Neural progenitor cell (in vitro differentiated cells): ENCODE measurements around the gene MYL12A.

Source experiments
- EZH2 ChIP-seq: fragments of 200-600 bp; sonication (generic); IDR thresholded peaks from 2 replicates; pipeline ENCODE4 v1.6.1; 2017; ENCODE audit warnings: antibody characterized with exemption, mild to moderate bottlenecking, moderate library complexity
- EZH2phosphoT487 ChIP-seq: fragments of 200-600 bp; sonication (generic); IDR thresholded peaks from 2 replicates; pipeline ENCODE4 v1.6.1; 2017; ENCODE audit warnings: antibody characterized with exemption
- TF ChIP-seq, protein P1 (sequence below): fragments of 200-600 bp; sonication (generic); IDR thresholded peaks from 2 replicates; pipeline ENCODE4 v1.5.1; 2017; ENCODE audit warnings: antibody characterized with exemption, mild to moderate bottlenecking

DNA sequence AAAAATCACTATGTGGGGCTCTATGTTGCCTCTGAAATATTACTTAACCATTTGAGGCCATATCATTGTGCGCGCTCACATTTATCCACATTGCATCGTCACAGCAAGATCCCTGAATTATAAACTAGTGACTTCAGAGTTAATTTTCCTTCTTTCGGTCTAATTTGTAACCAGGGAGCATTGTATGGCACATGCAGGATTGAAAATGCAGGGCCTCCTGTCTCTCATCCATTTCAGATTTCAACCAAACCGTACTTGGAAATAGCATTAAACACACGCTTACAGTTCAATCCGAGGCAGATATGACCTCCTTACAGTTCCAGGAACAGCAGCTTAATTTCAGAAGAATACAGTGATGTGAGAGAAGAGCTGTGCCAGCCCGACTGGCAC lies 28.4 kb upstream of the MYL12A start:
- TF ChIP-seq EZH2phosphoT487 (no peak), EZH2 (no peak)
- TF ChIP-seq, protein P1, sequence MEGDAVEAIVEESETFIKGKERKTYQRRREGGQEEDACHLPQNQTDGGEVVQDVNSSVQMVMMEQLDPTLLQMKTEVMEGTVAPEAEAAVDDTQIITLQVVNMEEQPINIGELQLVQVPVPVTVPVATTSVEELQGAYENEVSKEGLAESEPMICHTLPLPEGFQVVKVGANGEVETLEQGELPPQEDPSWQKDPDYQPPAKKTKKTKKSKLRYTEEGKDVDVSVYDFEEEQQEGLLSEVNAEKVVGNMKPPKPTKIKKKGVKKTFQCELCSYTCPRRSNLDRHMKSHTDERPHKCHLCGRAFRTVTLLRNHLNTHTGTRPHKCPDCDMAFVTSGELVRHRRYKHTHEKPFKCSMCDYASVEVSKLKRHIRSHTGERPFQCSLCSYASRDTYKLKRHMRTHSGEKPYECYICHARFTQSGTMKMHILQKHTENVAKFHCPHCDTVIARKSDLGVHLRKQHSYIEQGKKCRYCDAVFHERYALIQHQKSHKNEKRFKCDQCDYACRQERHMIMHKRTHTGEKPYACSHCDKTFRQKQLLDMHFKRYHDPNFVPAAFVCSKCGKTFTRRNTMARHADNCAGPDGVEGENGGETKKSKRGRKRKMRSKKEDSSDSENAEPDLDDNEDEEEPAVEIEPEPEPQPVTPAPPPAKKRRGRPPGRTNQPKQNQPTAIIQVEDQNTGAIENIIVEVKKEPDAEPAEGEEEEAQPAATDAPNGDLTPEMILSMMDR, result no peak
